HepG2 (cell line): Measurements from ENCODE around the gene SRCIN1. TPM values are rescaled to one million over a fixed set of nuclear protein-coding genes. Genes with fewer than 3 reads are reported as not detected.

Source experiments
- ERF ChIP-seq: IDR thresholded peaks from 2 replicates; pipeline ENCODE4 v1.6.1; 2018; ENCODE audit warnings: missing biosample characterization, missing genetic modification reagents
- FOXM1 ChIP-seq: sonication (generic); formaldehyde crosslinking; IDR thresholded peaks from 2 replicates; pipeline ENCODE4 v1.5.0; 2020; ENCODE audit warnings: missing genetic modification reagents
- HNRNPH1 ChIP-seq: fragments of 200-400 bp; formaldehyde crosslinking; optimal IDR thresholded peaks from 2 replicates; pipeline ENCODE3; 2017; ENCODE audit warnings: mild to moderate bottlenecking, low read depth, low read length
- LCORL ChIP-seq, 2 experiments: fragments of 450-650 bp in 1 of 2; sonication (generic) in 1 of 2; formaldehyde crosslinking in 1 of 2; IDR thresholded peaks; 2 replicates each; pipeline versions ENCODE4 v1.5.0 to v1.6.1; 2017 to 2020; ENCODE audit warnings: antibody characterized with exemption in 1 of 2, missing genetic modification reagents in 1 of 2
- MTF1 ChIP-seq: sonication (generic); formaldehyde crosslinking; IDR thresholded peaks from 2 replicates; pipeline ENCODE4 v1.5.0; 2020; ENCODE audit warnings: missing genetic modification reagents
- NFKBIZ ChIP-seq: IDR thresholded peaks from 2 replicates; pipeline ENCODE4 v1.6.1; 2018; ENCODE audit warnings: missing genetic modification reagents, missing compliant biosample characterization
- NR2F6 ChIP-seq, 2 experiments: IDR thresholded peaks; 2 replicates each; pipeline ENCODE4 v1.6.1; 2016; ENCODE audit warnings: antibody characterized with exemption in 1 of 2, mild to moderate bottlenecking in 1 of 2
- RARA ChIP-seq: IDR thresholded peaks from 2 replicates; pipeline ENCODE4 v1.6.1; 2016; ENCODE audit warnings: missing genetic modification reagents, missing compliant biosample characterization
- SMARCC2 ChIP-seq: fragments of 450-650 bp; IDR thresholded peaks from 2 replicates; pipeline ENCODE4 v1.6.1; 2017; ENCODE audit warnings: antibody characterized with exemption, mild to moderate bottlenecking
- YY1 ChIP-seq: IDR thresholded peaks from 2 replicates; pipeline ENCODE4 v1.6.1; 2011; ENCODE audit warnings: low read length, low read depth, moderate library complexity, mild to moderate bottlenecking; ENCODE audit not compliant: insufficient read depth, insufficient replicate concordance
- ZNF260 ChIP-seq: sonication (generic); formaldehyde crosslinking; IDR thresholded peaks from 2 replicates; pipeline ENCODE4 v1.4.0; 2020; ENCODE audit warnings: missing genetic modification reagents, low read depth, mild to moderate bottlenecking, borderline replicate concordance
- ZNF264 ChIP-seq: sonication (generic); formaldehyde crosslinking; IDR thresholded peaks from 2 replicates; pipeline ENCODE4 v1.4.0; 2020; ENCODE audit warnings: missing genetic modification reagents
- polyA plus RNA-seq, 8 experiments: library from polyadenylated mRNA; depleted of rRNA in 3 of 8; stranded (reverse) in 7 of 8; unstranded in 1 of 8; fragments of >200 nt; fragmentation: Illumina TruSeq in 4 of 8; extraction: Trizol in 4 of 8; gene quantifications; 2 replicates each; pipeline versions ENCODE4 v1.2.1 to v1.2.3, GENCODE V29; 2011 to 2016; ENCODE audit warnings: low read depth in 4 of 8, missing spikeins in 1 of 8, mixed read lengths in 1 of 8; ENCODE audit not compliant: insufficient read depth in 1 of 8
- total RNA-seq, 5 experiments: library from RNA; depleted of rRNA; stranded (reverse); fragments of >200 nt; fragmentation: Illumina TruSeq; extraction: Trizol; gene quantifications; 2 replicates each; pipeline ENCODE4 v1.2.3, GENCODE V29; 2016; ENCODE audit warnings: low read depth in 1 of 5
- TF ChIP-seq, protein P1 (sequence below): sonication (generic); formaldehyde crosslinking; IDR thresholded peaks from 2 replicates; pipeline ENCODE4 v1.5.1; 2020; ENCODE audit warnings: missing genetic modification reagents, mild to moderate bottlenecking, borderline replicate concordance
- TF ChIP-seq, protein P2 (sequence below): sonication (generic); formaldehyde crosslinking; IDR thresholded peaks from 2 replicates; pipeline ENCODE4 v1.5.0; 2020; ENCODE audit warnings: missing genetic modification reagents, mild to moderate bottlenecking, borderline replicate concordance
- TF ChIP-seq, protein P3 (sequence below): sonication (generic); formaldehyde crosslinking; IDR thresholded peaks from 2 replicates; pipeline ENCODE4 v1.4.0; 2020; ENCODE audit warnings: low read depth, mild to moderate bottlenecking, missing genetic modification reagents
- TF ChIP-seq, protein P4 (sequence below): sonication (generic); formaldehyde crosslinking; IDR thresholded peaks from 2 replicates; pipeline ENCODE4 v1.9.0; 2021; ENCODE audit warnings: missing genetic modification reagents, mild to moderate bottlenecking, borderline replicate concordance
- TF ChIP-seq, protein P5 (sequence below): sonication (generic); formaldehyde crosslinking; IDR thresholded peaks from 2 replicates; pipeline ENCODE4 v1.9.0; 2021; ENCODE audit warnings: missing genetic modification reagents, mild to moderate bottlenecking, borderline replicate concordance

Gene SRCIN1
- total and polyA plus RNA-seq, 2 of the 13 experiments (the other 11 are each of a cell fraction or from before 2014, with no cell fraction given) = 1.2 to 9.6 TPM

DNA sequence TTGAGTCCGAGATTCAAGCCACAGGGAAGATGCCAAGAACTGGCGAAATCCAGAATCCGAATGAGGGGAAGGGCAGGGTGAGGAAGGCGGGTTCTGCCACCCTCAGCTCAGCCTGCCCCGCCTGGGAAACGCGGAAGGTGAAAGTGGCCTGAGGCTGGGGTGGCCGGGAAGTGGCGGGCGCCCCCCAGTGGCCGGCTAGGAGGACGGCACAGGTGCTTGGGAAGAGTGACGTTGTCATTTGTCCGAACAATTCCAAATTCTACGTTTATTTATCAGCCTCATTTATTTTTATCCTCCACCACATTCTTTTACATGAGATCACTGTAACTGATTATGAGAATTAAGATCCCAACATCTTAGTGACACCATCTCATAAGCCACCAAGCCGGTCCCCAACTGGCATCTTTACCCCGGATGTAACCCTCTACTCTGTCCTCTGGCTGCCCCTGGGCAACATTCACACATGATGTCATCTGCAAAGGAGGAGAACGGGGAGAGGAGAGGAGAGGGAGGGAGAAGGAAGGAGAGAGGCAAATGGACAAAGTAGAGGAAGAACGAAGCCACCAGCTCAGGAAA, 21.3 kb downstream of the SRCIN1 start (continued):
- TF ChIP-seq, protein P1, sequence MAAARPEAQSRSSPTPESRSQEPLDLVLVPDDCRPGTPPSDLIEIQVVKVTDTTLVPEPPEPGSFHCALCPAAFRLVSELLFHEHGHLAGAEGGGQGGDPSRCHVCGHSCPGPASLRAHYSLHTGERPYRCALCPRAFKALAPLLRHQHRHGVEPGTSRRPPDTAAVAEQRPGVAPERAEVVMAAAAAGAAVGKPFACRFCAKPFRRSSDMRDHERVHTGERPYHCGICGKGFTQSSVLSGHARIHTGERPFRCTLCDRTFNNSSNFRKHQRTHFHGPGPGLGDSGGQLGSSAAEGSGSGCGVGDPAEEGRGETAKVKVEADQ (CRISPR knock-in tag) = no peak
- TF ChIP-seq HNRNPH1 = no peak
- TF ChIP-seq, protein P2, sequence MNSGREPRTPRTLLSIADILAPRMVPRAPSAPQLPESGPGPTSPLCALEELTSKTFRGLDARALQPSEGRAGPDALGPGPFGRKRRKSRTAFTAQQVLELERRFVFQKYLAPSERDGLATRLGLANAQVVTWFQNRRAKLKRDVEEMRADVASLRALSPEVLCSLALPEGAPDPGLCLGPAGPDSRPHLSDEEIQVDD (CRISPR knock-in tag) = no peak
- TF ChIP-seq SMARCC2 = no peak
- TF ChIP-seq LCORL (IDR thresholded peaks at IDR 0.05) = no peak
- TF ChIP-seq LCORL (CRISPR knock-in tag; IDR thresholded peaks at IDR 0.05) = 0 out of 2 replicates have a peak, but pooled peaks have one; percentile 35
- peak; percentile 27 for TF ChIP-seq YY1
- TF ChIP-seq, protein P3, sequence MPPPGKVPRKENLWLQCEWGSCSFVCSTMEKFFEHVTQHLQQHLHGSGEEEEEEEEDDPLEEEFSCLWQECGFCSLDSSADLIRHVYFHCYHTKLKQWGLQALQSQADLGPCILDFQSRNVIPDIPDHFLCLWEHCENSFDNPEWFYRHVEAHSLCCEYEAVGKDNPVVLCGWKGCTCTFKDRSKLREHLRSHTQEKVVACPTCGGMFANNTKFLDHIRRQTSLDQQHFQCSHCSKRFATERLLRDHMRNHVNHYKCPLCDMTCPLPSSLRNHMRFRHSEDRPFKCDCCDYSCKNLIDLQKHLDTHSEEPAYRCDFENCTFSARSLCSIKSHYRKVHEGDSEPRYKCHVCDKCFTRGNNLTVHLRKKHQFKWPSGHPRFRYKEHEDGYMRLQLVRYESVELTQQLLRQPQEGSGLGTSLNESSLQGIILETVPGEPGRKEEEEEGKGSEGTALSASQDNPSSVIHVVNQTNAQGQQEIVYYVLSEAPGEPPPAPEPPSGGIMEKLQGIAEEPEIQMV = no peak
- no peak for TF ChIP-seq RARA (CRISPR knock-in tag)
- no peak for TF ChIP-seq MTF1 (CRISPR knock-in tag)
- no peak for TF ChIP-seq NFKBIZ (CRISPR knock-in tag)
- no peak for TF ChIP-seq ZNF260 (CRISPR knock-in tag)
- TF ChIP-seq NR2F6 (IDR thresholded peaks at IDR 0.05) = 0 out of 2 replicates have a peak, but pooled peaks have one; percentile 14
- peak; percentile 45; the same call in 1 of the 2 replicates for TF ChIP-seq NR2F6 (CRISPR knock-in tag; IDR thresholded peaks at IDR 0.05)
- no peak for TF ChIP-seq FOXM1 (CRISPR knock-in tag)
- no peak for TF ChIP-seq ZNF264
- TF ChIP-seq, protein P4, sequence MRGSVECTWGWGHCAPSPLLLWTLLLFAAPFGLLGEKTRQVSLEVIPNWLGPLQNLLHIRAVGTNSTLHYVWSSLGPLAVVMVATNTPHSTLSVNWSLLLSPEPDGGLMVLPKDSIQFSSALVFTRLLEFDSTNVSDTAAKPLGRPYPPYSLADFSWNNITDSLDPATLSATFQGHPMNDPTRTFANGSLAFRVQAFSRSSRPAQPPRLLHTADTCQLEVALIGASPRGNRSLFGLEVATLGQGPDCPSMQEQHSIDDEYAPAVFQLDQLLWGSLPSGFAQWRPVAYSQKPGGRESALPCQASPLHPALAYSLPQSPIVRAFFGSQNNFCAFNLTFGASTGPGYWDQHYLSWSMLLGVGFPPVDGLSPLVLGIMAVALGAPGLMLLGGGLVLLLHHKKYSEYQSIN (CRISPR knock-in tag) = no peak
- 0 out of 2 replicates have a peak, but pooled peaks have one; percentile 23 for TF ChIP-seq ERF (CRISPR knock-in tag)
- TF ChIP-seq, protein P5, sequence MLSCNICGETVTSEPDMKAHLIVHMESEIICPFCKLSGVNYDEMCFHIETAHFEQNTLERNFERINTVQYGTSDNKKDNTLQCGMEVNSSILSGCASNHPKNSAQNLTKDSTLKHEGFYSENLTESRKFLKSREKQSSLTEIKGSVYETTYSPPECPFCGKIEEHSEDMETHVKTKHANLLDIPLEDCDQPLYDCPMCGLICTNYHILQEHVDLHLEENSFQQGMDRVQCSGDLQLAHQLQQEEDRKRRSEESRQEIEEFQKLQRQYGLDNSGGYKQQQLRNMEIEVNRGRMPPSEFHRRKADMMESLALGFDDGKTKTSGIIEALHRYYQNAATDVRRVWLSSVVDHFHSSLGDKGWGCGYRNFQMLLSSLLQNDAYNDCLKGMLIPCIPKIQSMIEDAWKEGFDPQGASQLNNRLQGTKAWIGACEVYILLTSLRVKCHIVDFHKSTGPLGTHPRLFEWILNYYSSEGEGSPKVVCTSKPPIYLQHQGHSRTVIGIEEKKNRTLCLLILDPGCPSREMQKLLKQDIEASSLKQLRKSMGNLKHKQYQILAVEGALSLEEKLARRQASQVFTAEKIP = no peak
